Trophoblast cell (in vitro differentiated cells and primary cell): ENCODE measurements around the gene GP9.

ENCODE experiments used
- DNase-seq, 2 donors: peaks; one replicate each; pipeline ENCODE4 v3.0.0-alpha.2; 2016
- H2AFZ ChIP-seq: 2 replicates; pipeline ENCODE4 v1.6.1; 2013; ENCODE audit warnings: low read length, moderate library complexity, mild to moderate bottlenecking; ENCODE audit not compliant: insufficient read depth, poor library complexity
- H2AK5ac ChIP-seq: 2 replicates; pipeline ENCODE4 v1.6.1; 2013; ENCODE audit warnings: mild to moderate bottlenecking, low read length
- H2BK120ac ChIP-seq: 2 replicates; pipeline ENCODE4 v1.6.1; 2013; ENCODE audit warnings: low read length, mild to moderate bottlenecking, moderate library complexity; ENCODE audit not compliant: insufficient read depth, poor library complexity
- H2BK12ac ChIP-seq: 2 replicates; pipeline ENCODE4 v1.6.1; 2013; ENCODE audit warnings: mild to moderate bottlenecking, low read length, moderate library complexity
- H2BK5ac ChIP-seq: 2 replicates; pipeline ENCODE4 v1.6.1; 2013; ENCODE audit warnings: low read length, low read depth, moderate library complexity, mild to moderate bottlenecking; ENCODE audit not compliant: poor library complexity
- H3K14ac ChIP-seq: 2 replicates; pipeline ENCODE4 v1.6.1; 2013; ENCODE audit warnings: mild to moderate bottlenecking, low read length
- H3K18ac ChIP-seq: 2 replicates; pipeline ENCODE4 v1.6.1; 2013; ENCODE audit warnings: mild to moderate bottlenecking, low read length
- H3K23ac ChIP-seq: 2 replicates; pipeline ENCODE4 v1.6.1; 2013; ENCODE audit warnings: low read length
- H3K27ac ChIP-seq: 2 replicates; pipeline ENCODE4 v1.5.1; 2013; ENCODE audit warnings: low read depth, mild to moderate bottlenecking, inconsistent platforms, low read length, moderate library complexity
- H3K27me3 ChIP-seq: 2 replicates; pipeline ENCODE4 v1.6.1; 2013; ENCODE audit warnings: inconsistent platforms, mild to moderate bottlenecking, low read length, moderate library complexity; ENCODE audit not compliant: insufficient read depth
- H3K36me3 ChIP-seq, 2 experiments: 1 replicate in 1 of 2; 2 replicates in 1 of 2; pipeline ENCODE4 v1.6.1; 2013; ENCODE audit warnings: low read length in 2 of 2, mild to moderate bottlenecking in 2 of 2, moderate library complexity in 1 of 2; ENCODE audit not compliant: insufficient read depth in 2 of 2, control insufficient read depth in 1 of 2
- H3K4ac ChIP-seq: 2 replicates; pipeline ENCODE4 v1.6.1; 2013; ENCODE audit warnings: low read depth, mild to moderate bottlenecking, low read length, moderate library complexity
- H3K4me1 ChIP-seq, 2 experiments: 1 replicate in 1 of 2; 2 replicates in 1 of 2; pipeline ENCODE4 v1.6.1; 2013; ENCODE audit warnings: low read length in 2 of 2, mild to moderate bottlenecking in 2 of 2, moderate library complexity in 1 of 2; ENCODE audit not compliant: insufficient read depth in 2 of 2, control insufficient read depth in 1 of 2
- H3K4me2 ChIP-seq: 2 replicates; pipeline ENCODE4 v1.6.1; 2013; ENCODE audit warnings: inconsistent platforms, mild to moderate bottlenecking, low read length, moderate library complexity
- H3K4me3 ChIP-seq: 2 replicates; pipeline ENCODE4 v1.5.1; 2013; ENCODE audit warnings: mild to moderate bottlenecking, low read depth, low read length, inconsistent platforms
- H3K79me1 ChIP-seq: one replicate; pipeline ENCODE4 v1.6.1; 2013; ENCODE audit warnings: low read length
- H3K79me2 ChIP-seq: 2 replicates; pipeline ENCODE4 v1.6.1; 2013; ENCODE audit warnings: low read length, mild to moderate bottlenecking; ENCODE audit not compliant: control insufficient read depth, insufficient read depth, poor library complexity
- H3K9ac ChIP-seq: 2 replicates; pipeline ENCODE4 v1.6.1; 2013; ENCODE audit warnings: mild to moderate bottlenecking, low read length
- H3K9me3 ChIP-seq: 2 replicates; pipeline ENCODE4 v1.6.1; 2013; ENCODE audit warnings: low read depth, mild to moderate bottlenecking, control low read depth, inconsistent platforms, low read length; ENCODE audit not compliant: insufficient read depth
- H4K12ac ChIP-seq: 2 replicates; pipeline ENCODE4 v1.6.1; 2013; ENCODE audit warnings: low read depth, mild to moderate bottlenecking, low read length, moderate library complexity
- H4K8ac ChIP-seq: 2 replicates; pipeline ENCODE4 v1.6.1; 2013; ENCODE audit warnings: low read depth, mild to moderate bottlenecking, low read length, moderate library complexity
- H4K91ac ChIP-seq: one replicate; pipeline ENCODE4 v1.6.1; 2013; ENCODE audit warnings: low read depth, mild to moderate bottlenecking, low read length, moderate library complexity
- WGBS: extraction: QIAGEN DNeasy Blood & Tissue Kit; methylation state at CpG from one replicate; pipeline ENCODE4 v1.1.7; 2013; ENCODE audit warnings: missing lambda C conversion rate; ENCODE audit not compliant: insufficient read length, insufficient coverage; ENCODE audit errors: extremely low coverage; 5-methylcytosine and 5-hydroxymethylcytosine counted together

GP9 gene

DNA sequence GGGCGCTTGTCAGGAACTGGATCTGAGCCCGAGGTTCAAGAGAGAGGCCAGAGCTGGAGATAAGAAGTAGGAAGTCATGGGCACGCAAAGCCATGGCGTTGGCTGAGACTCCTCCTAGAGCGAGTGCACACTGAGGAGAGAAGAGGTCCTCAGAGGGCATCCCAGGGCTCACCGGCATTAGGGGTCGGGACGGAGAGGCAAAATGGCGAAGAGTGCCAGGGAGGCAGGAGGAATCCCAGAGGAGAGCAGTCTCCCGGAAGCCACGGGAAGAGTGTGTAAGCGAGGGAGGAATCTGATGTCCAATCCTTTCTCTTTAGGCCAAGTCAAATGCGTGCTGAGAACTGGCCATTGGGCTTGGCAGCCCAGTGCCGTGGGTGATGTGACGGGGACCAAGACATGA is 35.5 kb upstream of the GP9 start:
- no peaks in the 10 kb centered on the region for H3K9me3 ChIP-seq
- H3K18ac ChIP-seq, result no peak overlapping the region
- no peak overlapping the region for H2AFZ ChIP-seq
- no peaks in the 10 kb centered on the region for H3K27me3 ChIP-seq
- DNase-seq, result no peak
- no CpG with 5 or more reads among the region's 15 CpGs for WGBS
- peaks cover 4 to 10% of the 10 kb centered on the region in 2 experiments for H3K4me1 ChIP-seq
- H2BK12ac ChIP-seq, result no peak overlapping the region
- H3K27ac ChIP-seq, result no peak overlapping the region
- H3K4me3 ChIP-seq, result no peak overlapping the region
- H2AK5ac ChIP-seq, result no peak overlapping the region
- H3K14ac ChIP-seq, result no peak overlapping the region
- no peaks in the 10 kb centered on the region for H3K36me3 ChIP-seq
- no peak overlapping the region for H3K9ac ChIP-seq
- H2BK5ac ChIP-seq, result no peak overlapping the region
- H4K12ac ChIP-seq, result no peak overlapping the region
- no peak overlapping the region for H2BK120ac ChIP-seq
- no peaks in the 10 kb centered on the region for H3K79me2 ChIP-seq
- no peak overlapping the region for H4K8ac ChIP-seq
- no peak overlapping the region for H3K4me2 ChIP-seq
- H3K4ac ChIP-seq, result no peak overlapping the region
- H4K91ac ChIP-seq, result no peak overlapping the region
- peak overlapping the region; percentile 27 for H3K23ac ChIP-seq
- no peaks in the 10 kb centered on the region for H3K79me1 ChIP-seq

DNA sequence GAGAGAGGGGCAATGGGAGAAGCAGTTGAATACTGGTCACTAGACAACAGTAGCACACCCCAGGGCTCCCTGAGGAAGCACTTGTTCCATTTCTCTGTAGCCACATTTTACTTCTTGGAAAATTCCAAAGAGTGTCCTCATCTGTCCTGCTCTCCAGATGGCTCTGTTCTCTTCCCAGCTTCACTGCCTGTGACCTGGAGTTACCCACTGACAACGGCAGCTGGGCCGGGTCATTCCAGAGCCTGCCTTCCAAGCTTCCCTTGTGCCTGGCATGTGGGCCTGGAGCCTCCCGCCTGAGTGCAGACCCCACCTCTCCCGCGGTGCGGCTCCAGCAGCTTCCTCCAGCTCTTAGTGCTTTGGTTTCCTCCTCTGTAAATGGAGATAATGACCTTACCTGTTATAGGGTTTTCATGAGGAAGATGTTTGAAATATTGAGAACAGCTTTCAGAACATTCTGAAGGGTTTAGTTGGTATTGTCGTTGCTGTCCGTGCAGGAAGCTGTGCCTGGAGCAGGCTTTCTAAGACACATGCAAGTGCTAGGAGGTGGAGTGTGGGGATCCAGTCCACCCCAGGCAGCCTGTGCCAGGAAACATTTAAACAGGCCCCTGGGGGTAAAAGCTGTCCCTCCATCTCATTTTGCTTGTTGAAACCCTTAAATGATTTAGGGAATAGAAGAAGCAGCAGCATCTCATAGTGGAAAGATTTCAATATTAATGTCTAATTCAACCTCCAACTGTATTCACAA is 34.7 kb upstream of the GP9 start:
- no peak overlapping the region for H2BK12ac ChIP-seq
- no peak overlapping the region for H2AK5ac ChIP-seq
- DNase-seq, result no peak
- no peak overlapping the region for H3K18ac ChIP-seq
- no peak overlapping the region for H3K27ac ChIP-seq
- H3K9me3 ChIP-seq, result no peaks in the 10 kb centered on the region
- H2BK120ac ChIP-seq, result no peak overlapping the region
- no peak overlapping the region for H3K9ac ChIP-seq
- H3K36me3 ChIP-seq, result no peaks in the 10 kb centered on the region
- H4K12ac ChIP-seq, result no peak overlapping the region
- H3K4ac ChIP-seq, result no peak overlapping the region
- H3K4me1 ChIP-seq, result peaks cover 4 to 10% of the 10 kb centered on the region in 2 experiments
- H3K4me2 ChIP-seq, result no peak overlapping the region
- H4K8ac ChIP-seq, result no peak overlapping the region
- no peak overlapping the region for H3K4me3 ChIP-seq
- H3K27me3 ChIP-seq, result no peaks in the 10 kb centered on the region
- no CpG with 5 or more reads among the region's 8 CpGs for WGBS
- H3K79me1 ChIP-seq, result no peaks in the 10 kb centered on the region
- no peaks in the 10 kb centered on the region for H3K79me2 ChIP-seq
- H3K14ac ChIP-seq, result no peak overlapping the region
- H2AFZ ChIP-seq, result no peak overlapping the region
- no peak overlapping the region for H2BK5ac ChIP-seq
- no peak overlapping the region for H3K23ac ChIP-seq
- no peak overlapping the region for H4K91ac ChIP-seq

DNA sequence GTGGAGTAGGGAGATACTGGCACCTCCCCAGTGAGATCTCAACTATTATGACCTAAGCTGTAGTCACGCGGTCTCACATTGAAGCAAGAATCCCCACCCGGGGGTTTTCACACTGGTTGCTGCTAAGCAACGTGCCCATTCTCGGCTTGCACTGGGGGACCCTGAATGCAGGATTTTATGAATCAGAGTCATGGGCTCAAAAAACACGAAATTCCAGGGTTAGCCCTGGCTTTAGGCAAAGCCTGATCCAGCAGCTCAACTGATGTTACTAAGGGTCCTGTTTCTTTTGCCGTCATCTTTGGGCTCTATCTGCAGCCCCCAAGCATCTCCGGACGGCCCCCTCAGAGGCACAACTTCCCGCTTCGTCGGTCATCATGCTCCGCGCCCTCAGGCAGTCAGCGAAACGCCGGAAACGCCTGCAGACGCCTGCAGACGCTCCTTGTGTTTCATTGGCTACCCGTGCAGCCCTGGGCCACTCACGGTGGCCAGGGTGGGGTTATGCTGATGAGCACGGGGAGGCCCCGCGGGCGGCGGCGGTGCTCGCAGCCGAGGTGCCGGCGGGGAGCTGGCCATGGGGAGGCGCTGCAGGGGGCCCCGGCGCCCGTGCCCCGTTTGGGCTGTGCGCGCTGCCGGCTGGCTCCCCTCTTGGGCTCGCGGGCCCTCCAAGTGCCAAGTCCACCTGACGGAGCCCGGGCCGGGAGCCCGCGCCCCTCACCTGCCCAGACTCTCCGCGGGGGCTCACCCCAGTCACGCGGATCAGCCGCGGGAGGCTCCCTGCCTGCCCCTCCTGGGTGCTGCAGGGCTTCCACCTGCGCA is 33.6 kb upstream of the GP9 start:
- Histone ChIP-seq H2AK5ac (no peak overlapping the region), H3K4me3 (no peak overlapping the region), H3K27ac (no peak overlapping the region), H3K9ac (no peak overlapping the region), H3K79me2 (no peaks in the 10 kb centered on the region), H4K91ac (no peak overlapping the region), H4K8ac (peak overlapping the region; percentile 30), H3K79me1 (no peaks in the 10 kb centered on the region), H2BK12ac (no peak overlapping the region), H3K4me1 (peaks cover 4 to 10% of the 10 kb centered on the region in 2 experiments), H3K23ac (no peak overlapping the region), H3K27me3 (no peaks in the 10 kb centered on the region), H2AFZ (peak overlapping the region; percentile 17), H3K4ac (no peak overlapping the region), H3K9me3 (no peaks in the 10 kb centered on the region), H3K14ac (no peak overlapping the region), H3K36me3 (no peaks in the 10 kb centered on the region), H3K4me2 (peak overlapping the region; percentile 40), H2BK120ac (no peak overlapping the region), H2BK5ac (no peak overlapping the region), H3K18ac (no peak overlapping the region), H4K12ac (no peak overlapping the region)
- WGBS, result no CpG with 5 or more reads among the region's 54 CpGs
- DNase-seq, result peak; percentile 89 to 91

DNA sequence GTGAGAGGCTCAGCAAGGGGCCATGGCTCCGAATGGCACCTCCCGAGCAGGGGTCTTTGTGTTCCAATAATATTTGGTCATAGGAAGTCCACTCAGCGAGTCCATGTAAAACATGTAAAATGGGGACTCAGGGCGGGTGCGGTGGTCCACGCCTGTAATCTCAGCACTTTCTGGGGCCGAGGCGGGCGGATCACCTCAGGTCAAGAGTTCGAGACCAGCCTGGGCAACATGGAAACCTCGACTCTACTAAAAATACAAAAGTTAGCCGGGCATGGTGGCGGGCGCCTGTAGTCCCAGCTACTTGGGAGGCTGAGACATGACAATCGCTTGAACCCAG is 33.1 kb upstream of the GP9 start:
- no peaks in the 10 kb centered on the region for H3K79me2 ChIP-seq
- H3K23ac ChIP-seq, result no peak overlapping the region
- H2BK120ac ChIP-seq, result no peak overlapping the region
- H2AK5ac ChIP-seq, result no peak overlapping the region
- peak overlapping the region; percentile 17 for H2AFZ ChIP-seq
- H3K9ac ChIP-seq, result no peak overlapping the region
- no peak overlapping the region for H4K91ac ChIP-seq
- no peak for DNase-seq
- no peaks in the 10 kb centered on the region for H3K27me3 ChIP-seq
- H3K27ac ChIP-seq, result no peak overlapping the region
- no peak overlapping the region for H4K8ac ChIP-seq
- WGBS, result no CpG with 5 or more reads among the region's 15 CpGs
- no peak overlapping the region for H4K12ac ChIP-seq
- no peak overlapping the region for H2BK5ac ChIP-seq
- no peak overlapping the region for H3K14ac ChIP-seq
- H3K9me3 ChIP-seq, result no peaks in the 10 kb centered on the region
- no peaks in the 10 kb centered on the region for H3K79me1 ChIP-seq
- no peak overlapping the region for H3K4ac ChIP-seq
- H3K18ac ChIP-seq, result no peak overlapping the region
- no peak overlapping the region for H3K4me3 ChIP-seq
- no peaks in the 10 kb centered on the region for H3K36me3 ChIP-seq
- H3K4me1 ChIP-seq, result peaks cover 4 to 10% of the 10 kb centered on the region in 2 experiments
- H2BK12ac ChIP-seq, result no peak overlapping the region
- H3K4me2 ChIP-seq, result peak overlapping the region; percentile 40
